NB4 (cell line): Measurements from ENCODE around the gene SLC25A5.
"Not testable (repeated sequence)": the region's sequence is repeated elsewhere in the genome, so short reads cannot be mapped to it uniquely, and the experiment has no call there.

Source experiments
- DNase-seq: peaks from one replicate; pipeline ENCODE4 v3.0.0; 2010; ENCODE audit warnings: low read depth
- H3K4me3 ChIP-seq: one replicate; pipeline ENCODE4 v1.5.1; 2011; ENCODE audit warnings: mild to moderate bottlenecking, low read depth, low read length, moderate library complexity
- CTCF ChIP-seq: IDR thresholded peaks from one replicate; pipeline ENCODE4 v1.5.1; 2012; ENCODE audit warnings: low read depth, low read length
- MAX ChIP-seq: IDR thresholded peaks from 2 replicates; pipeline ENCODE4 v1.6.1; 2011; ENCODE audit warnings: low read depth, low read length
- MYC ChIP-seq: IDR thresholded peaks from 2 replicates; pipeline ENCODE4 v1.6.1; 2011; ENCODE audit warnings: low read depth, low read length
- POLR2A ChIP-seq: IDR thresholded peaks from 2 replicates; pipeline ENCODE4 v1.6.1; 2011; ENCODE audit warnings: mild to moderate bottlenecking; ENCODE audit not compliant: insufficient read length; ENCODE audit errors: extremely low read depth

The SLC25A5 gene

GRCh38 chrX:119481323-119481801 is 13.1 kb downstream of the SLC25A5 start:
- no peak overlapping the region for H3K4me3 ChIP-seq
- no peak for DNase-seq
- TF ChIP-seq MAX (no peak), POLR2A (no peak), CTCF (no peak), MYC (no peak)

- peak overlapping the region; percentile 40 for H3K4me3 ChIP-seq
- TF ChIP-seq MYC, result no peak
- no peak for TF ChIP-seq MAX
- no peak for TF ChIP-seq CTCF
- no peak for TF ChIP-seq POLR2A
- no peak for DNase-seq
These were observed 13.8 kb downstream of the SLC25A5 start for GRCh38 chrX:119482041-119482440.

GRCh38 chrX:119482481-119483480 is 14.5 kb downstream of the SLC25A5 start:
- peak; percentile 84 for DNase-seq
- TF ChIP-seq MAX (peak; percentile 96), MYC (peak; percentile 99), CTCF (peak; percentile 55), POLR2A (peak; percentile 42)
- H3K4me3 ChIP-seq, result peak overlapping the region; percentile 40

- TF ChIP-seq MYC (no peak), CTCF (no peak), POLR2A (no peak), MAX (no peak)
- no peak for DNase-seq
- H3K4me3 ChIP-seq, result no peak overlapping the region
These were observed 18.5 kb downstream of the SLC25A5 start for GRCh38 chrX:119486745-119487144.

- H3K4me3 ChIP-seq, DNase-seq: not testable (repeated sequence)
These were observed 19.5 kb downstream of the SLC25A5 start for GRCh38 chrX:119487766-119488165.

GRCh38 chrX:119488749-119489148 is 20.5 kb downstream of the SLC25A5 start:
- TF ChIP-seq MAX (no peak), MYC (no peak), CTCF (peak; percentile 45), POLR2A (no peak)
- peak; percentile 45 for DNase-seq
- H3K4me3 ChIP-seq, result no peak overlapping the region
